Astrocyte (in vitro differentiated cells and primary cell): Measurements from ENCODE around the gene OR13C3. TPM values are rescaled to one million over a fixed set of nuclear protein-coding genes. Genes with fewer than 3 reads are reported as not detected.

Source experiments
- DNase-seq: peaks from one replicate; pipeline ENCODE4 v3.0.0-alpha.2; 2010; ENCODE audit warnings: low read depth
- FAIRE-seq: peaks from 2 replicates; lab custom pipeline; 2011; peaks lifted over from hg19 to GRCh38; lab: Jason Lieb, UNC
- H2AFZ ChIP-seq: 2 replicates; pipeline ENCODE4 v1.6.0; 2012; ENCODE audit warnings: low read depth, low read length, inconsistent platforms
- H3K27ac ChIP-seq: 2 replicates; pipeline ENCODE4 v1.5.1; 2011; ENCODE audit warnings: low read depth, low read length, inconsistent platforms
- H3K27me3 ChIP-seq: 2 replicates; pipeline ENCODE4 v1.6.0; 2011; ENCODE audit warnings: low read length, inconsistent platforms; ENCODE audit not compliant: insufficient read depth
- H3K36me3 ChIP-seq: 2 replicates; pipeline ENCODE4 v1.5.1; 2011; ENCODE audit warnings: low read length, inconsistent platforms; ENCODE audit not compliant: insufficient read depth
- H3K4me1 ChIP-seq: 2 replicates; pipeline ENCODE4 v1.5.1; 2011; ENCODE audit warnings: low read length, inconsistent platforms; ENCODE audit not compliant: insufficient read depth
- H3K4me2 ChIP-seq: 2 replicates; pipeline ENCODE4 v1.6.0; 2012; ENCODE audit warnings: low read length, inconsistent platforms
- H3K4me3 ChIP-seq: 2 replicates; pipeline ENCODE4 v1.5.1; 2011; ENCODE audit warnings: low read depth, mild to moderate bottlenecking, low read length, inconsistent platforms; ENCODE audit not compliant: insufficient read depth
- H3K79me2 ChIP-seq: 2 replicates; pipeline ENCODE4 v1.6.0; 2012; ENCODE audit warnings: mild to moderate bottlenecking, low read length, inconsistent platforms; ENCODE audit not compliant: insufficient read depth
- H3K9ac ChIP-seq: 2 replicates; pipeline ENCODE4 v1.6.0; 2012; ENCODE audit warnings: mild to moderate bottlenecking, low read length, inconsistent platforms
- H3K9me3 ChIP-seq: 2 replicates; pipeline ENCODE4 v1.5.1; 2012; ENCODE audit warnings: low read depth, mild to moderate bottlenecking, low read length, inconsistent platforms; ENCODE audit not compliant: insufficient read depth
- H4K20me1 ChIP-seq: 2 replicates; pipeline ENCODE4 v1.6.0; 2012; ENCODE audit warnings: low read length, inconsistent platforms; ENCODE audit not compliant: insufficient read depth
- H3K27ac Mint-ChIP-seq: one replicate; pipeline ENCODE4 v1.8.0; 2021; ENCODE audit warnings: mild to moderate bottlenecking, mixed read lengths; ENCODE audit not compliant: unreplicated experiment
- H3K27me3 Mint-ChIP-seq: one replicate; pipeline ENCODE4 v1.8.0; 2021; ENCODE audit warnings: low read depth, mixed read lengths; ENCODE audit not compliant: unreplicated experiment
- H3K36me3 Mint-ChIP-seq: one replicate; pipeline ENCODE4 v1.8.0; 2021; ENCODE audit warnings: low read depth, mixed read lengths; ENCODE audit not compliant: unreplicated experiment
- H3K4me1 Mint-ChIP-seq: one replicate; pipeline ENCODE4 v1.8.0; 2021; ENCODE audit warnings: low read depth, mixed read lengths; ENCODE audit not compliant: unreplicated experiment
- H3K4me3 Mint-ChIP-seq: one replicate; pipeline ENCODE4 v1.8.0; 2021; ENCODE audit warnings: mild to moderate bottlenecking, moderate library complexity, mixed read lengths; ENCODE audit not compliant: unreplicated experiment
- H3K9me3 Mint-ChIP-seq: one replicate; pipeline ENCODE4 v1.8.0; 2021; ENCODE audit warnings: mild to moderate bottlenecking, mixed read lengths; ENCODE audit not compliant: unreplicated experiment
- CTCF ChIP-seq: IDR thresholded peaks from 2 replicates; pipeline ENCODE4 v1.5.1; 2011; ENCODE audit warnings: low read depth, mild to moderate bottlenecking, inconsistent platforms, low read length, moderate library complexity; ENCODE audit not compliant: insufficient read depth
- EZH2 ChIP-seq: IDR thresholded peaks from 2 replicates; pipeline ENCODE4 v1.6.1; 2012; ENCODE audit warnings: mild to moderate bottlenecking, low read length, inconsistent platforms; ENCODE audit not compliant: insufficient read depth
- total RNA-seq: library from RNA; stranded (reverse); gene quantifications from 2 replicates; pipeline ENCODE4 v1.2.1, GENCODE V29; 2021

Gene OR13C3
- total RNA-seq, 1 donor from 2014 or later = not detected

GRCh38 chr9:104506565-104506964 lies 30.1 kb downstream of the OR13C3 start:
- Mint-ChIP-seq H3K27ac (no peak overlapping the region), H3K4me3 (no peak overlapping the region), H3K9me3 (no peaks in the 10 kb centered on the region), H3K4me1 (no peaks in the 10 kb centered on the region), H3K36me3 (no peaks in the 10 kb centered on the region), H3K27me3 (peaks cover 6% of the 10 kb centered on the region)
- DNase-seq (no peak), FAIRE-seq (no peak)
- Histone ChIP-seq H3K9ac (no peak overlapping the region), H4K20me1 (no peaks in the 10 kb centered on the region), H3K4me1 (no peaks in the 10 kb centered on the region), H3K27me3 (no peaks in the 10 kb centered on the region), H3K4me2 (no peak overlapping the region), H3K36me3 (no peaks in the 10 kb centered on the region), H3K4me3 (no peak overlapping the region), H3K79me2 (no peaks in the 10 kb centered on the region), H3K27ac (no peak overlapping the region), H3K9me3 (no peaks in the 10 kb centered on the region), H2AFZ (no peak overlapping the region)
- TF ChIP-seq EZH2 (no peak), CTCF (no peak)

GRCh38 chr9:104503963-104504362 lies 32.7 kb downstream of the OR13C3 start, which contains the start of gene OR13F1:
Gene OR13F1, plus strand, starts transcription at chr9:104504263. Its CDS starts 0 bp downstream, at chr9:104504263.
- no peak within 1 kb of the TSS for H3K9ac ChIP-seq
- H3K27ac ChIP-seq = no peak within 1 kb of the TSS
- no peak within 1 kb of the TSS for H3K4me3 Mint-ChIP-seq
- no peaks in the 10 kb centered on the region for H3K36me3 ChIP-seq
- H3K9me3 ChIP-seq = no peaks in the 10 kb centered on the region
- DNase-seq = no peak
- no peak for TF ChIP-seq CTCF
- no peak for TF ChIP-seq EZH2
- no peak within 1 kb of the TSS for H3K4me2 ChIP-seq
- no peaks in the 10 kb centered on the region for H3K79me2 ChIP-seq
- H3K27me3 ChIP-seq = no peaks in the 10 kb centered on the region
- no peaks in the 10 kb centered on the region for H3K36me3 Mint-ChIP-seq
- H3K4me1 ChIP-seq = no peaks in the 10 kb centered on the region
- no peak within 1 kb of the TSS for H3K4me3 ChIP-seq
- H3K27me3 Mint-ChIP-seq = peaks cover 2% of the 10 kb centered on the region
- H4K20me1 ChIP-seq = no peaks in the 10 kb centered on the region
- H2AFZ ChIP-seq = no peak within 1 kb of the TSS
- H3K9me3 Mint-ChIP-seq = no peaks in the 10 kb centered on the region
- no peaks in the 10 kb centered on the region for H3K4me1 Mint-ChIP-seq
- no peak for FAIRE-seq
- H3K27ac Mint-ChIP-seq = no peak within 1 kb of the TSS

GRCh38 chr9:104503440-104503839 lies 33.2 kb downstream of the OR13C3 start:
- Histone ChIP-seq H3K36me3 (no peaks in the 10 kb centered on the region), H3K27me3 (no peaks in the 10 kb centered on the region), H2AFZ (no peak overlapping the region), H3K9ac (no peak overlapping the region), H3K4me1 (no peaks in the 10 kb centered on the region), H4K20me1 (no peaks in the 10 kb centered on the region), H3K4me2 (no peak overlapping the region), H3K4me3 (no peak overlapping the region), H3K79me2 (no peaks in the 10 kb centered on the region), H3K9me3 (no peaks in the 10 kb centered on the region), H3K27ac (no peak overlapping the region)
- Mint-ChIP-seq H3K4me3 (no peak overlapping the region), H3K36me3 (no peaks in the 10 kb centered on the region), H3K27ac (no peak overlapping the region), H3K9me3 (no peaks in the 10 kb centered on the region), H3K4me1 (no peaks in the 10 kb centered on the region), H3K27me3 (no peaks in the 10 kb centered on the region)
- TF ChIP-seq CTCF (no peak), EZH2 (no peak)
- DNase-seq = no peak
- no peak for FAIRE-seq
